Activated T-cell treated with anti-CD3 and anti-CD28 coated beads, Interleukin-2, amount 50 U/mL, for 72 hours (primary cell): ENCODE results near the gene TSPAN15. TPM values are rescaled to one million over a fixed set of nuclear protein-coding genes. Genes with fewer than 3 reads are reported as not detected.

ENCODE experiments used
- ATAC-seq, 2 donors: fragments of 150-1000 bp; cut with Tn5 transposase; replicated peaks in 1 of 2; 2 replicates each; pipeline ENCODE4 v1.10.0; 2021; ENCODE audit warnings: moderate library complexity in 2 of 2, mild to moderate bottlenecking in 1 of 2
- DNase-seq, 2 donors: peaks; one replicate each; pipeline ENCODE4 v3.0.0; 2021 to 2022; ENCODE audit warnings: mixed read lengths in 1 of 2
- H3K27ac Mint-ChIP-seq: one replicate; pipeline ENCODE4 v1.8.0; 2022; ENCODE audit warnings: mild to moderate bottlenecking, moderate library complexity, mixed read lengths
- H3K27me3 Mint-ChIP-seq: one replicate; pipeline ENCODE4 v1.8.0; 2022; ENCODE audit warnings: low read depth, mixed read lengths
- H3K36me3 Mint-ChIP-seq, 2 donors: one replicate each; pipeline ENCODE4 v1.8.0; 2022; ENCODE audit warnings: mixed read lengths in 2 of 2, mild to moderate bottlenecking in 1 of 2; ENCODE audit not compliant: insufficient read depth in 2 of 2
- H3K4me1 Mint-ChIP-seq: one replicate; pipeline ENCODE4 v1.8.0; 2022; ENCODE audit warnings: low read depth, mixed read lengths
- H3K4me3 Mint-ChIP-seq, 2 donors: one replicate each; pipeline ENCODE4 v1.8.0; 2022; ENCODE audit warnings: mild to moderate bottlenecking in 2 of 2, mixed read lengths in 2 of 2, moderate library complexity in 2 of 2
- H3K9me3 Mint-ChIP-seq, 2 donors: one replicate each; pipeline ENCODE4 v1.8.0; 2022; ENCODE audit warnings: mixed read lengths in 2 of 2
- total RNA-seq, 2 donors: library from RNA; stranded (reverse); gene quantifications; one replicate each; pipeline ENCODE4 v1.2.3, GENCODE V29; 2022

Gene TSPAN15
- total RNA-seq, 2 donors from 2014 or later: 1.5 to 1.8 TPM

- Mint-ChIP-seq H3K27ac (no peak overlapping the region), H3K4me1 (peaks cover 12% of the 10 kb centered on the region), H3K27me3 (no peaks in the 10 kb centered on the region), H3K36me3 (no peaks in the 10 kb centered on the region), H3K4me3 (no peak overlapping the region), H3K9me3 (no peaks in the 10 kb centered on the region)
- ATAC-seq (no peak), DNase-seq (no peak)
These were observed 52.0 kb downstream of the TSPAN15 start for GRCh38 chr10:69503001-69503895.

- H3K36me3 Mint-ChIP-seq: no peaks in the 10 kb centered on the region
- H3K9me3 Mint-ChIP-seq: no peaks in the 10 kb centered on the region
- ATAC-seq: no peak
- H3K4me3 Mint-ChIP-seq: no peak overlapping the region
- H3K27me3 Mint-ChIP-seq: no peaks in the 10 kb centered on the region
- H3K4me1 Mint-ChIP-seq: peaks cover 12% of the 10 kb centered on the region
- DNase-seq: no peak
- H3K27ac Mint-ChIP-seq: no peak overlapping the region
These were observed 52.6 kb downstream of the TSPAN15 start for GRCh38 chr10:69503896-69504265.

GRCh38 chr10:69504576-69505250 lies 53.4 kb downstream of the TSPAN15 start:
- DNase-seq (no peak), ATAC-seq (no peak)
- Mint-ChIP-seq H3K27me3 (no peaks in the 10 kb centered on the region), H3K9me3 (no peaks in the 10 kb centered on the region), H3K4me3 (no peak overlapping the region), H3K27ac (no peak overlapping the region), H3K36me3 (no peaks in the 10 kb centered on the region), H3K4me1 (peaks cover 12% of the 10 kb centered on the region)

GRCh38 chr10:69505636-69506318 lies 54.5 kb downstream of the TSPAN15 start:
- Mint-ChIP-seq H3K9me3 (no peaks in the 10 kb centered on the region), H3K27ac (no peak overlapping the region), H3K36me3 (no peaks in the 10 kb centered on the region), H3K4me1 (peaks cover 12% of the 10 kb centered on the region), H3K4me3 (no peak overlapping the region), H3K27me3 (no peaks in the 10 kb centered on the region)
- DNase-seq (no peak), ATAC-seq (no peak)

- H3K27me3 Mint-ChIP-seq: no peaks in the 10 kb centered on the region
- no peak overlapping the region for H3K4me3 Mint-ChIP-seq
- ATAC-seq (no peak), DNase-seq (no peak)
- H3K36me3 Mint-ChIP-seq: no peaks in the 10 kb centered on the region
- H3K9me3 Mint-ChIP-seq: no peaks in the 10 kb centered on the region
- peaks cover 12% of the 10 kb centered on the region for H3K4me1 Mint-ChIP-seq
- H3K27ac Mint-ChIP-seq: no peak overlapping the region
These were observed 55.2 kb downstream of the TSPAN15 start for GRCh38 chr10:69506487-69506833.

- DNase-seq (no peak), ATAC-seq (no peak)
- Mint-ChIP-seq H3K4me3 (peak overlapping the region; percentile 75 to 79), H3K9me3 (no peaks in the 10 kb centered on the region), H3K36me3 (no peaks in the 10 kb centered on the region), H3K27ac (peak overlapping the region; percentile 85), H3K27me3 (no peaks in the 10 kb centered on the region), H3K4me1 (peaks cover 12% of the 10 kb centered on the region)
These were observed 55.8 kb downstream of the TSPAN15 start for GRCh38 chr10:69506834-69507713.

GRCh38 chr10:69508738-69509340 lies 57.6 kb downstream of the TSPAN15 start:
- no peaks in the 10 kb centered on the region for H3K27me3 Mint-ChIP-seq
- ATAC-seq (no peak), DNase-seq (no peak)
- no peaks in the 10 kb centered on the region for H3K36me3 Mint-ChIP-seq
- no peak overlapping the region for H3K4me3 Mint-ChIP-seq
- no peaks in the 10 kb centered on the region for H3K9me3 Mint-ChIP-seq
- H3K4me1 Mint-ChIP-seq: peaks cover 12% of the 10 kb centered on the region
- no peak overlapping the region for H3K27ac Mint-ChIP-seq

- H3K36me3 Mint-ChIP-seq: no peaks in the 10 kb centered on the region
- H3K27me3 Mint-ChIP-seq: peaks cover 9% of the 10 kb centered on the region
- no peak for DNase-seq
- peaks cover 8% of the 10 kb centered on the region for H3K4me1 Mint-ChIP-seq
- H3K27ac Mint-ChIP-seq: no peak overlapping the region
- H3K4me3 Mint-ChIP-seq: no peak overlapping the region
- ATAC-seq: no peak
- H3K9me3 Mint-ChIP-seq: no peaks in the 10 kb centered on the region
These were observed 61.6 kb downstream of the TSPAN15 start for GRCh38 chr10:69512901-69513300.

- Mint-ChIP-seq H3K9me3 (no peaks in the 10 kb centered on the region), H3K27ac (no peak overlapping the region), H3K27me3 (peaks cover 9% of the 10 kb centered on the region), H3K36me3 (no peaks in the 10 kb centered on the region), H3K4me1 (peaks cover 6% of the 10 kb centered on the region), H3K4me3 (no peak overlapping the region)
- ATAC-seq (no peak), DNase-seq (no peak)
These were observed 62.4 kb downstream of the TSPAN15 start for GRCh38 chr10:69513617-69514016.

- ATAC-seq: peak; percentile 94
- Mint-ChIP-seq H3K36me3 (no peaks in the 10 kb centered on the region), H3K4me1 (peaks cover 6% of the 10 kb centered on the region), H3K27me3 (peaks cover 9% of the 10 kb centered on the region), H3K4me3 (no peak overlapping the region), H3K27ac (no peak overlapping the region), H3K9me3 (no peaks in the 10 kb centered on the region)
- DNase-seq: peak; percentile 79 to 83
These were observed 64.5 kb downstream of the TSPAN15 start for GRCh38 chr10:69515699-69516259.

GRCh38 chr10:69516316-69516715 lies 65.1 kb downstream of the TSPAN15 start:
- Mint-ChIP-seq H3K27ac (no peak overlapping the region), H3K4me1 (peaks cover 6% of the 10 kb centered on the region), H3K4me3 (no peak overlapping the region), H3K9me3 (no peaks in the 10 kb centered on the region), H3K36me3 (no peaks in the 10 kb centered on the region), H3K27me3 (peaks cover 9% of the 10 kb centered on the region)
- ATAC-seq (peak; percentile 76 to 87), DNase-seq (peak; percentile 47 to 52)

GRCh38 chr10:69516796-69517195 lies 65.5 kb downstream of the TSPAN15 start:
- peaks cover 9% of the 10 kb centered on the region for H3K27me3 Mint-ChIP-seq
- no peak overlapping the region for H3K4me3 Mint-ChIP-seq
- no peaks in the 10 kb centered on the region for H3K36me3 Mint-ChIP-seq
- H3K4me1 Mint-ChIP-seq: peaks cover 6% of the 10 kb centered on the region
- no peaks in the 10 kb centered on the region for H3K9me3 Mint-ChIP-seq
- ATAC-seq (no peak), DNase-seq (no peak)
- no peak overlapping the region for H3K27ac Mint-ChIP-seq
